Measurements from ENCODE around the gene FBXL13.

DNA sequence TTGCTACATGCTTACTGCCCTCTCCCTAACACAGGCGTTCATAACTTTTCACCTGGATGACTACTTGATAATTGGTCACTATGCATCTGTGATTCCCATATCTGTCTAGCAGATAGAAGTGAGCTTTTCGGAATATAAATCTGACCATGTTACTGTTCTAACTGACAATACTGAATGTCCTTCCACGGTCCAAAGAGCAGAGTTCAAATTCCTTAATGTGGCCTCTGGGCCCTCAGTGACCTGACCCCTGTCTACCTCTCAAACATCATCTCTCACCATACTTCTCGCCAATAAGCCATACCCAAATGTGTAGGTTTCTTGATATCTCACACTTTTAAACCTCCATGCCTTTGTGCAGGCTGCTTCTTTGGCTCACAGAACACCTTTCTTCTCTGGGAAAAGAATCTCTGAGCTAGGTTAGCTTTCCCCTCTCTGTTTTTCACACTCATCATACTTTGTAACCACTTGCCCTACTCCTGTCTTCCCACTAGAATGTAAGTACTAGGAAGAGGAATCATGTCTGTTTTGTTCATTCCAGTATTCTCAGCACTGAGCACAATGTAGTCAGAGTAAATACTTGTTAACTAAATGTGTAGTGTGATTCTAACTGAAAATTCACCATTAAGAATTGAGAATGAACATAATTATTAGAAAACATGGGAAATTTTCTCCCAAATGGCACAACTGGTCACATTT is 201.0 kb downstream of the FBXL13 start:
- TF ChIP-seq CTCF (conservative IDR thresholded peaks at IDR 0.05 in 1 of 2, IDR thresholded peaks at IDR 0.05 in 1 of 2; ENCODE audit: extremely low read depth in 1 of 2, insufficient read depth in 1 of 2, low read depth in 1 of 2, low read length in 2 of 2) (no peak), EZH2 (IDR thresholded peaks at IDR 0.05; ENCODE audit: borderline replicate concordance, low read length) (no peak)

Data from mammary epithelial cell (primary cell).